ENCODE data around the gene ARRDC3. TPM values are rescaled to one million over a fixed set of nuclear protein-coding genes. Genes with fewer than 3 reads are reported as not detected.
"Not testable (repeated sequence)": the region's sequence is repeated elsewhere in the genome, so short reads cannot be mapped to it uniquely, and the experiment has no call there.

The ARRDC3 gene
- total and polyA plus RNA-seq, 2 donors (not counting 3 experiments of a cell fraction or from before 2014, with no cell fraction given): 12.4 to 43.1 TPM

DNA sequence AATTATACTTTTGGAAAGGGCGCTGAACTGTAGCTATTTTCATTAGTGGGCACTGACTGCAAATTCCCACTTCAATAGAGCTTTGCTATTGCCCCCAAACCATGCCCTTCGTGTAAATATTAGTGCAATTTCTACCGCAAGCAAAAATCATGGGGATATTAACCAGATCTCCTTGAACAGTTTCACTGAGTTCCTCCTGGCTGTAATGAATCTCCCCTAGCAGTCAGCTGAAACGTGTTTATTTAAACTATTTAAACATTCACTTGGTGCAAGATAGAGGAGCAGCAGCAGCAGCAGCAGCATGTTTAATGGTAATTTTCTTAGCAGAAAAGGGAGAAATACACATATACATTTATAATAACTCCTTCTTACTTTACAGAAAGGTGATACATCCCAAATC lies 54.4 kb downstream of the ARRDC3 start:
- dilution Hi-C loops (cut with MboI; ENCODE audit: extremely low pct_ligation_motif_present, low sequenced_read_pairs): no loop called here
- no peak for FAIRE-seq

DNA sequence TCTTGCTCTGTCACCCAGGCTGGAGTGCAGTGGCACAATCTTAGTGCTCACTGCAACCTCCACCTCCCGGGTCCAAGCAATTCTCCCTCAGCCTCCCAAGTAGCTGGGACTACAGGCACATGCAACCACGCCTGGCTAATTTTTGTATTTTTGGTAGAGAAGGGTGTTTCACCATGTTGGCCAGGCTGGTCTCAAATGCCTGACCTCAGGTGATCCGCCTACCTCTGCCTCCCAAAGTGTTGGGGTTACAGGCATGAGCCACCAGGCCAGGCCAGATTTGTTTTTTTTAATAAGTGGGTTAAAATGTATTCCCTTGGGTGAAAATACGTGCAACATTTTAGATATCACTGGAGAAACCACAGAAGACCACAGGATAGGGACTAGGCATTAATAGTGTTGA lies 60.1 kb downstream of the ARRDC3 start:
- dilution Hi-C loops (cut with MboI; ENCODE audit: extremely low pct_ligation_motif_present, low sequenced_read_pairs); H4K20me1 ChIP-seq (replicated peaks; ENCODE audit: control insufficient read depth, extremely low read depth, insufficient read depth, low read length); BruUV-seq (replicated peaks); H3K9me3 ChIP-seq (replicated peaks; ENCODE audit: control insufficient read depth, insufficient read depth, low read length); H3K27ac ChIP-seq (ENCODE audit: insufficient read depth, low read depth, low read length); POLR2A ChIA-PET; DNase-seq (ENCODE audit: low read depth, low spot score); H3K9ac ChIP-seq (replicated peaks; ENCODE audit: extremely low read depth, insufficient read depth, low read length); H3K27me3 ChIP-seq (ENCODE audit: control insufficient read depth in 2 of 2, insufficient read depth in 2 of 2, low read length in 2 of 2); H3K4me1 ChIP-seq (ENCODE audit: control insufficient read depth, extremely low read depth, insufficient read depth, low read length); FAIRE-seq; H3K9me1 ChIP-seq (replicated peaks; ENCODE audit: control insufficient read depth, extremely low read depth, insufficient read depth, low read length); H3K79me2 ChIP-seq (ENCODE audit: control insufficient read depth, insufficient read depth, low read length); H2AFZ ChIP-seq (ENCODE audit: low read depth, low read length); intact Hi-C loops (cut with micrococcal nuclease); H3K4me2 ChIP-seq (ENCODE audit: insufficient read depth, low read length); H3K36me3 ChIP-seq (ENCODE audit: control insufficient read depth in 2 of 2, extremely low read depth in 1 of 2, insufficient read depth in 2 of 2, low read length in 2 of 2); H3K4me3 ChIP-seq (replicated peaks in 1 of 3; ENCODE audit: insufficient read depth in 1 of 3, low read depth in 1 of 3, low read length in 3 of 3): not testable (repeated sequence)
- CTCF ChIA-PET: interaction anchor here (1.3 kb wide), 1 partner anchor 62 kb away, joined by 5 read pairs; no protein-coding TSS in a partner anchor

More for the DNA sequence above, 54.4 kb downstream of the ARRDC3 start:
- Histone ChIP-seq H3K4me3 (replicated peaks in 1 of 3; ENCODE audit: insufficient read depth in 1 of 3, low read depth in 1 of 3, low read length in 3 of 3) (no peak overlapping the region), H3K4me1 (ENCODE audit: control insufficient read depth, extremely low read depth, insufficient read depth, low read length) (no peaks in the 10 kb centered on the region), H3K9me1 (replicated peaks; ENCODE audit: control insufficient read depth, extremely low read depth, insufficient read depth, low read length) (no peaks in the 10 kb centered on the region), H3K27me3 (ENCODE audit: control insufficient read depth in 2 of 2, insufficient read depth in 2 of 2, low read length in 2 of 2) (no peaks in the 10 kb centered on the region), H3K36me3 (ENCODE audit: control insufficient read depth in 2 of 2, extremely low read depth in 1 of 2, insufficient read depth in 2 of 2, low read length in 2 of 2) (no peaks in the 10 kb centered on the region), H3K4me2 (ENCODE audit: insufficient read depth, low read length) (no peak overlapping the region), H2AFZ (ENCODE audit: low read depth, low read length) (no peak overlapping the region), H3K9ac (replicated peaks; ENCODE audit: extremely low read depth, insufficient read depth, low read length) (no peak overlapping the region), H3K9me3 (replicated peaks; ENCODE audit: control insufficient read depth, insufficient read depth, low read length) (no peaks in the 10 kb centered on the region), H3K79me2 (ENCODE audit: control insufficient read depth, insufficient read depth, low read length) (no peaks in the 10 kb centered on the region), H4K20me1 (replicated peaks; ENCODE audit: control insufficient read depth, extremely low read depth, insufficient read depth, low read length) (no peaks in the 10 kb centered on the region), H3K27ac (ENCODE audit: insufficient read depth, low read depth, low read length) (no peak overlapping the region)
- intact Hi-C loops (cut with micrococcal nuclease): no loop called here
- TF ChIP-seq POLR2A (IDR thresholded peaks at IDR 0.05; ENCODE audit: low read depth, low read length) (no peak), GATA2 (IDR thresholded peaks at IDR 0.05; ENCODE audit: insufficient read depth, insufficient read length, low read depth, low read length) (no peak), MYC (IDR thresholded peaks at IDR 0.05; ENCODE audit: low read depth, low read length) (no peak), FOS (IDR thresholded peaks at IDR 0.05; ENCODE audit: borderline replicate concordance, insufficient read depth, low read length) (no peak), EZH2 (IDR thresholded peaks at IDR 0.05; ENCODE audit: borderline replicate concordance, low read depth, low read length, severe bottlenecking) (no peak), JUN (IDR thresholded peaks at IDR 0.05; ENCODE audit: borderline replicate concordance, insufficient read depth, insufficient read length, low read depth) (no peak), POLR2AphosphoS5 (IDR thresholded peaks at IDR 0.05; ENCODE audit: insufficient read depth, low read depth, low read length) (no peak)
- TF ChIP-seq, protein P1, sequence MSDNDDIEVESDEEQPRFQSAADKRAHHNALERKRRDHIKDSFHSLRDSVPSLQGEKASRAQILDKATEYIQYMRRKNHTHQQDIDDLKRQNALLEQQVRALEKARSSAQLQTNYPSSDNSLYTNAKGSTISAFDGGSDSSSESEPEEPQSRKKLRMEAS (IDR thresholded peaks at IDR 0.05; ENCODE audit: insufficient read depth, insufficient read length): no peak
- TF ChIP-seq, protein P2, sequence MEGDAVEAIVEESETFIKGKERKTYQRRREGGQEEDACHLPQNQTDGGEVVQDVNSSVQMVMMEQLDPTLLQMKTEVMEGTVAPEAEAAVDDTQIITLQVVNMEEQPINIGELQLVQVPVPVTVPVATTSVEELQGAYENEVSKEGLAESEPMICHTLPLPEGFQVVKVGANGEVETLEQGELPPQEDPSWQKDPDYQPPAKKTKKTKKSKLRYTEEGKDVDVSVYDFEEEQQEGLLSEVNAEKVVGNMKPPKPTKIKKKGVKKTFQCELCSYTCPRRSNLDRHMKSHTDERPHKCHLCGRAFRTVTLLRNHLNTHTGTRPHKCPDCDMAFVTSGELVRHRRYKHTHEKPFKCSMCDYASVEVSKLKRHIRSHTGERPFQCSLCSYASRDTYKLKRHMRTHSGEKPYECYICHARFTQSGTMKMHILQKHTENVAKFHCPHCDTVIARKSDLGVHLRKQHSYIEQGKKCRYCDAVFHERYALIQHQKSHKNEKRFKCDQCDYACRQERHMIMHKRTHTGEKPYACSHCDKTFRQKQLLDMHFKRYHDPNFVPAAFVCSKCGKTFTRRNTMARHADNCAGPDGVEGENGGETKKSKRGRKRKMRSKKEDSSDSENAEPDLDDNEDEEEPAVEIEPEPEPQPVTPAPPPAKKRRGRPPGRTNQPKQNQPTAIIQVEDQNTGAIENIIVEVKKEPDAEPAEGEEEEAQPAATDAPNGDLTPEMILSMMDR (IDR thresholded peaks at IDR 0.05; ENCODE audit: extremely low read depth in 1 of 2, insufficient read depth in 1 of 2, low read depth in 1 of 2, low read length in 2 of 2): no peak
- no peak for DNase-seq (ENCODE audit: low read depth, low spot score)
- ChIA-PET CTCF (interaction anchor here (1.0 kb wide), 1 partner anchor 81 kb away, joined by 3 read pairs; no protein-coding TSS in a partner anchor), POLR2A (no interaction called here)
- BruUV-seq (replicated peaks): no TSS peak
